Stomach (tissue), 9 donors: Measurements from ENCODE around the gene BDH1. TPM values are rescaled to one million over a fixed set of nuclear protein-coding genes. Genes with fewer than 3 reads are reported as not detected.

ENCODE experiments used
- DNase-seq, 2 donors: peaks; one replicate each; pipeline versions ENCODE4 v3.0.0 to v3.0.0-alpha.2; 2013 to 2019
- H3K27ac ChIP-seq, 5 donors: fragments of 200-600 bp in 4 of 5; sonication (generic) in 4 of 5; one replicate each; pipeline ENCODE4 v1.5.1; 2013 to 2019; ENCODE audit warnings: mild to moderate bottlenecking in 1 of 5, moderate library complexity in 1 of 5
- H3K27me3 ChIP-seq, 3 donors: fragments of 200-600 bp; sonication (generic); one replicate each; pipeline ENCODE4 v1.5.1; 2017 to 2019; ENCODE audit warnings: mixed run types in 1 of 3
- H3K36me3 ChIP-seq, 4 donors: fragments of 200-600 bp; sonication (generic); 1 replicate in 3 of 4; 2 replicates in 1 of 4; pipeline ENCODE4 v1.5.1; 2016 to 2019
- H3K4me1 ChIP-seq, 4 donors: fragments of 200-600 bp; sonication (generic); one replicate each; pipeline ENCODE4 v1.5.1; 2016 to 2019
- H3K4me3 ChIP-seq, 4 donors: fragments of 200-600 bp; sonication (generic) in 3 of 4; one replicate each; pipeline ENCODE4 v1.5.1; 2016 to 2019; ENCODE audit warnings: mild to moderate bottlenecking in 1 of 4
- H3K9me3 ChIP-seq, 4 donors: fragments of 200-600 bp; sonication (generic); one replicate each; pipeline ENCODE4 v1.5.1; 2016 to 2019
- EP300 ChIP-seq: sonication (generic); formaldehyde crosslinking; IDR thresholded peaks from one replicate; pipeline ENCODE4 v1.6.1; 2017; ENCODE audit warnings: antibody characterized with exemption
- POLR2A ChIP-seq, 4 donors: fragments of 450-650 bp; IDR thresholded peaks; one replicate each; pipeline ENCODE4 v1.6.1; 2016; ENCODE audit warnings: antibody characterized with exemption in 4 of 4, control low read depth in 2 of 4, mild to moderate bottlenecking in 1 of 4, moderate library complexity in 1 of 4
- POLR2AphosphoS5 ChIP-seq, 3 donors: sonication (generic); formaldehyde crosslinking; IDR thresholded peaks; one replicate each; pipeline ENCODE4 v1.6.1; 2016; ENCODE audit warnings: antibody characterized with exemption in 3 of 3
- WGBS, 5 donors: extraction: QIAGEN DNeasy Blood & Tissue Kit in 3 of 5; methylation state at CpG; one replicate each; pipeline versions ENCODE4 v1.1.5 to v1.1.7; 2013 to 2018; 5-methylcytosine and 5-hydroxymethylcytosine counted together
- intact Hi-C: fragments of 100-400 bp; cut with DNase I; formaldehyde crosslinking; loops from one replicate; pipeline ENCODE4 v1.15.1; 2023; ENCODE audit warnings: low total_unique reads
- polyA plus RNA-seq, 3 donors: library from polyadenylated mRNA; stranded (reverse); fragments of 200-250 nt; gene quantifications; one replicate each; pipeline ENCODE4 v1.2.3, GENCODE V29; 2013
- total RNA-seq, 5 donors: library from RNA; depleted of rRNA; stranded (reverse); fragments of >200 nt; gene quantifications; one replicate each; pipeline versions ENCODE4 v1.1.0 to v1.2.3, GENCODE V29; 2014 to 2016
- TF ChIP-seq, protein P1 (sequence below), 7 experiments: fragments of 450-650 bp in 4 of 7; fragments of 200-600 bp in 3 of 7; sonication (generic) in 3 of 7; IDR thresholded peaks; one replicate each; pipeline ENCODE4 v1.5.1; 2016 to 2019; ENCODE audit warnings: antibody characterized with exemption in 7 of 7, control low read depth in 2 of 7, mild to moderate bottlenecking in 1 of 7
- donor health status: healthy with polysubstance abuse.
- donor health status: Bipolar disorder and iron deficiency.
- donor health status: healthy.

Gene BDH1
- total and polyA plus RNA-seq, 8 donors, result 3.5 to 128 (median 20.6) TPM

DNA sequence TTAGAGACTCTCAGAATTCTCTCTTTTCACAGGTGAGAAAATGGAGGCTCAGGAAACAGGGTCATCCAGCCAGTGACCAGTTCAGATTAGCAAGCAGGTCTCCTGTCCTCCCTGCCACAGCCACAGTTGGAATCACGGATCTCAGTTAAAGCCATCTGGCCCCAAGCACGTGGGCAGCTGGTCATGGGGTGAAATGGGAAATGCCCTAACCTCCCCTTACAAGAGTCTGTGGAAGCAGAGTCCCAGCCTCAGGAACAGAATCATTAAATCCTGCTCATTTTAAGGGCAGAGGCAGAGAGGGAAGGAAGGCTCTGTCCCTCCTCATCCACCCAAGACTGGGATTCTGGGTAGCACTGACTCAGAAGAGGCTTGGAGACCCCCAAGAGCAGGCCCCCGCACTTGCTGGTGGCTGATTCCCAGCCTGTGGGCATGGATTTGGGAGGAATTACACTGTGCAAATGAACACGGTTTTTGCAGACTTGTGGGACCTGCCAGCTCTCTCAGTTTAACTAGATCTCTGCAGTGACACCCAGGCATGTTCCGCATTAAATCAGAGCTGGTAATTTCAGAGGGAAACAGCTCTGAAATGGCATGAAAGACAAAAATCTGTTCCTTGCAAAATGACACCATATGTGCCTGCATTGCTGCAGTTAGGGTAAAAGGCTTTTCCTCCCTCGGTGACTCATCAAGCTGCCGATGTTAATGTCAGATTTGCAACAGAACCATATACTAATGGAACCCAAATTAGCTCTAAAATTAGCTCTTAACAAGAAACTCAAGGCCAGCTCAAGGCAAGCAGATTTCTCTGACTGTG, 89.0 kb downstream of the BDH1 start:
- H3K27me3 ChIP-seq, result no peaks in the 10 kb centered on the region
- DNase-seq, result no peak
- H3K4me1 ChIP-seq, result peaks cover 0 to 30% (median 17%) of the 10 kb centered on the region in 4 donors
- H3K27ac ChIP-seq, result peak overlapping the region in 2 of 5 donors; percentile 13 to 47
- intact Hi-C loops, result no loop called here
- 19 to 39% (median 20%) methylated on average over 7 of the region's 7 CpGs for WGBS, 5 donors
- H3K9me3 ChIP-seq, result no peaks in the 10 kb centered on the region
- H3K36me3 ChIP-seq, result no peaks in the 10 kb centered on the region
- TF ChIP-seq, protein P1, sequence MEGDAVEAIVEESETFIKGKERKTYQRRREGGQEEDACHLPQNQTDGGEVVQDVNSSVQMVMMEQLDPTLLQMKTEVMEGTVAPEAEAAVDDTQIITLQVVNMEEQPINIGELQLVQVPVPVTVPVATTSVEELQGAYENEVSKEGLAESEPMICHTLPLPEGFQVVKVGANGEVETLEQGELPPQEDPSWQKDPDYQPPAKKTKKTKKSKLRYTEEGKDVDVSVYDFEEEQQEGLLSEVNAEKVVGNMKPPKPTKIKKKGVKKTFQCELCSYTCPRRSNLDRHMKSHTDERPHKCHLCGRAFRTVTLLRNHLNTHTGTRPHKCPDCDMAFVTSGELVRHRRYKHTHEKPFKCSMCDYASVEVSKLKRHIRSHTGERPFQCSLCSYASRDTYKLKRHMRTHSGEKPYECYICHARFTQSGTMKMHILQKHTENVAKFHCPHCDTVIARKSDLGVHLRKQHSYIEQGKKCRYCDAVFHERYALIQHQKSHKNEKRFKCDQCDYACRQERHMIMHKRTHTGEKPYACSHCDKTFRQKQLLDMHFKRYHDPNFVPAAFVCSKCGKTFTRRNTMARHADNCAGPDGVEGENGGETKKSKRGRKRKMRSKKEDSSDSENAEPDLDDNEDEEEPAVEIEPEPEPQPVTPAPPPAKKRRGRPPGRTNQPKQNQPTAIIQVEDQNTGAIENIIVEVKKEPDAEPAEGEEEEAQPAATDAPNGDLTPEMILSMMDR (IDR thresholded peaks at IDR 0.05), result no peak
- peak in 1 of 3 donors; percentile 29 for TF ChIP-seq POLR2AphosphoS5 (IDR thresholded peaks at IDR 0.05)
- H3K4me3 ChIP-seq, result no peak overlapping the region

DNA sequence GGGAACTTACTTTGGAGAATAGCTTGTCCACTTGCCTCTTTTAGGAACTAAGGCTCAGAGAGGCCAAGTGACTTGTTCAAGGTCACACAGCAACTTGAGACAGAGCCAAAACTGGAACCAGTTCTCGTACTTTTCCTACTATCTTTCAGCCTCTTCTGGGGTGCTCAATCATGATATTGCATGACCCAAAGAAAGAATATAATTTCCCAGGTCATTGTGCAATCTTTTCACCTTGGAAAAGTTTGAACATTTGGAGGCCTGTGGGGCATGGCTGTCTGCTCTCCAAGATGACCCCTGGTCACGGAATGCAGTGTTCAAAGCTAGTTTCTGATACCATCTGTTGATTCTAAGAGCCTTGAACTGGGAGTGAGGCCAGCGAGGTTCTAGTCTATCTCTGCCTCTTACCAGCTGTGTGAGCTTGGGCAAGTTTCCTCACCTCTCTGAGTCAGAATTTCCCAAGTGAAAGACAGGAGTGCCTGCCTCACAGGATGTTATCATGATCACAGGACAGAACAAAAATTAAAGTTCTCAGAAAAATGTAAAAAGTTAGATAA, 89.7 kb downstream of the BDH1 start:
- TF ChIP-seq POLR2AphosphoS5 (IDR thresholded peaks at IDR 0.05) (no peak), EP300 (no peak), POLR2A (IDR thresholded peaks at IDR 0.05) (no peak)
- TF ChIP-seq, protein P1 (IDR thresholded peaks at IDR 0.05), result no peak
- intact Hi-C loops, result no loop called here
- peak in 1 of 2 donors; percentile 52 for DNase-seq
- peaks cover 0 to 30% (median 17%) of the 10 kb centered on the region in 4 donors for H3K4me1 ChIP-seq
- 19 to 60% (median 41%) methylated on average over 3 of the region's 3 CpGs for WGBS, 5 donors
- no peak overlapping the region for H3K4me3 ChIP-seq
- no peaks in the 10 kb centered on the region for H3K27me3 ChIP-seq
- H3K27ac ChIP-seq, result no peak overlapping the region
- no peaks in the 10 kb centered on the region for H3K9me3 ChIP-seq
- H3K36me3 ChIP-seq, result no peaks in the 10 kb centered on the region

DNA sequence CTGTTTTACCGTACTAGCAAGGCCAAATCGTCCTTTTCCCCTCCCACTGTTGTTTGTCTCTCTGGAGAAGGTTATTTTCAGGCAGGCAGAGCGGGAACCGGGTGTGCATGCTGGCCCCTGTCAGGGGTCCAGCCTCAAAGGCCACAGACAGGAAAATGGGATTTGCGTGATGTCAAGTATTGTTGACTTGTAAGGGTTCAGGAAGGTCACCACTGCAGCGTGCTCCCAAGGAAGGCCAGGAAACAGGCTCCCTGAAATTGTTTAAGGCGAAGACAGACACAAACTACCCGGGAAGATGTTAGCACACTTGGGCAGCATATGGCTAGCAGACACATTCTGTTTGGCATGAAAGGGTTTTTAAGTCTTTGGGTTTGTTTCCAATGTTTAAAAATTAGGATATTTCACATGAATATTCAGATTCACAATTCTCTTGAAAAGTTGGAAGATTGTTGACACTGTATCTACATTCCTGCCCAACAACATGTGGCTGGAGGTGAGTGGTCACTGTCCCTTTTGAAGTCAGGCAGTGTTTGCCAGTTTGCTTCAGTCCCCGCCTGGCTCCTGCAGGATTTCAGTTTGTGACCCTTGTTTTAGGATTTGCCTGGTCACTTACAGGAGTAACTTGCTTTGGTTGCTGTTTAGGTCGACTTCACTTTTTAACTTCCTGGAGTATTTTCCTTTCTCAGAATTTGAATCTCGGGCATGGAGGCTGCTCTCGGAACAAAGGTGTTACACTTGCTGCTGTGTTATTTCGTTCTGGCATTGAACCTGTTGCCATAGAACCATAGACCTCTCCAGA, 90.4 kb downstream of the BDH1 start:
- intact Hi-C loops, result no loop called here
- no peak overlapping the region for H3K27ac ChIP-seq
- TF ChIP-seq POLR2AphosphoS5 (IDR thresholded peaks at IDR 0.05) (no peak), EP300 (no peak), POLR2A (IDR thresholded peaks at IDR 0.05) (no peak)
- TF ChIP-seq, protein P1 (IDR thresholded peaks at IDR 0.05), result no peak
- 71 to 78% (median 74%) methylated on average over 13 of the region's 13 CpGs for WGBS, 5 donors
- H3K27me3 ChIP-seq, result no peaks in the 10 kb centered on the region
- no peak for DNase-seq
- no peaks in the 10 kb centered on the region for H3K36me3 ChIP-seq
- no peak overlapping the region for H3K4me3 ChIP-seq
- H3K9me3 ChIP-seq, result no peaks in the 10 kb centered on the region
- H3K4me1 ChIP-seq, result peaks cover 0 to 30% (median 17%) of the 10 kb centered on the region in 4 donors

DNA sequence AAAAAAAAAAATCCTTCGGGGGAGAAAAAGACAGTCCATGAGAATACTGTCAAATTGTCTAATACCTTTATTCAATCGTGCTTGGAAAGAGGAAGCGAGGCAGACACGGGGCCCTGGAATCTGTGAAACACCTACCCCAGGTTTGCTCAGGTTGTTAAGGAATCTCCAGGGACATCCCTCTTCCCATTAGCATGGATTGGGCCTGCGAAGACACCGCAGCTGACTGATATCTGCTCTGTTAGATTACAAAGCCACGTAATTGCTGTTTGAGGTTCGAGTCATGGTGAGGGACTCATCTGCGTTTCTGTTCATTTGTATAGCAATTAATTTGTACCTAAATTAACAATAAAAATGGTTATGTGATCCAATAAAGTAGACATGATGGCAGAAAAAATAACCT, 91.0 kb downstream of the BDH1 start:
- TF ChIP-seq EP300, result no peak
- TF ChIP-seq, protein P1 (IDR thresholded peaks at IDR 0.05), result no peak
- no peak for TF ChIP-seq POLR2AphosphoS5 (IDR thresholded peaks at IDR 0.05)
- no peak for TF ChIP-seq POLR2A (IDR thresholded peaks at IDR 0.05)
- DNase-seq, result no peak
- Histone ChIP-seq H3K36me3 (no peaks in the 10 kb centered on the region), H3K4me1 (peaks cover 0 to 30% (median 17%) of the 10 kb centered on the region in 4 donors), H3K4me3 (no peak overlapping the region), H3K27me3 (no peaks in the 10 kb centered on the region), H3K9me3 (no peaks in the 10 kb centered on the region), H3K27ac (no peak overlapping the region)
- 83 to 92% (median 92%) methylated on average over 9 of the region's 9 CpGs for WGBS, 5 donors
- intact Hi-C loops, result no loop called here
